Rectal smooth muscle tissue (tissue), 1 donor: ENCODE data around the gene PDE4D.

Experiments
- H3K27ac ChIP-seq: one replicate; pipeline ENCODE4 v1.7.0; 2013; ENCODE audit warnings: low read depth, low read length, inconsistent platforms
- H3K27me3 ChIP-seq: one replicate; pipeline ENCODE4 v1.7.0; 2013; ENCODE audit warnings: low read length; ENCODE audit not compliant: control insufficient read depth, insufficient read depth
- H3K36me3 ChIP-seq: one replicate; pipeline ENCODE4 v1.7.0; 2013; ENCODE audit warnings: low read length; ENCODE audit not compliant: control insufficient read depth, insufficient read depth
- H3K4me1 ChIP-seq: one replicate; pipeline ENCODE4 v1.7.0; 2013; ENCODE audit warnings: low read length; ENCODE audit not compliant: control insufficient read depth, insufficient read depth
- H3K4me3 ChIP-seq: one replicate; pipeline ENCODE4 v1.7.0; 2013; ENCODE audit warnings: low read length
- H3K9ac ChIP-seq: one replicate; pipeline ENCODE4 v1.7.0; 2013; ENCODE audit warnings: low read length

Gene PDE4D

DNA sequence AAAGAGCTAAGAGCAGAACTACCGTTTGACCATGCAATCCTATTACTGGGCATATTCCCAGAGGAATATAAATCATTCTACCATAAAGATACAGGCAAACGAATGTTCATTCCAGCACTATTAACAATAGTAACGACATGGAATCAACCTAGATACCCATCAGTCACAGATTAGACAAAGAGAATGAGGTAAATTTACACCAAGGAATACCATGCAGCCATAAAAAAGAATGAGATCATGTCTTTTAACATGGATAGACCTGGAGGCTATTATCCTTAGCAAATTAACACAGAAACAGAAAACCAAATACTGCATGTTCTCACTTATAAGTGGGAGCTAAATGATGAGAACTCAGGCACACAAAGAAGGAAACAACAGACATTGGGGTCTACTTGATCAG, 641.9 kb downstream of the PDE4D start:
- peaks cover 2% of the 10 kb centered on the region for H3K36me3 ChIP-seq
- no peak overlapping the region for H3K27ac ChIP-seq
- H3K4me1 ChIP-seq, result peaks cover 18% of the 10 kb centered on the region
- no peak overlapping the region for H3K9ac ChIP-seq
- H3K4me3 ChIP-seq, result no peak overlapping the region
- H3K27me3 ChIP-seq, result no peaks in the 10 kb centered on the region

DNA sequence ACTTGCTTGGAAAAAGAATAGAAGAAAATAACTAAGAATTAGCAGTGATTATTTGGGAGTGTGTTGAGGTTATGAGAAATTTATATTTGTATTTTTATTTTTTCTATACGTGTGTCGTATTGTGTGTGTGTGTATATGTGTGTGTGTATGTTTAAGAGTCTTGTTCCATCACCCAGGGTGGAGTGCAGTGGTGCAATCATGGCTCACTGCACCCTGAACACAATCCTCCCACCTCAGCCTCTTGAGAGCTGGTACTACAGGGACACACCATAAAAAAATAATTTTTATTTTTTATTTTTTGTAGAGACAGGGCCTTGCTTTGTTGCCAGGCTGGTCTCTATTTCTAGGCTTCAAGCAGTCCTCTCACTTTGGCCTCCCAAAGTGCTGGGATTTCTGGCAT, 643.8 kb downstream of the PDE4D start:
- Histone ChIP-seq H3K4me1 (peaks cover 23% of the 10 kb centered on the region), H3K36me3 (peaks cover 2% of the 10 kb centered on the region), H3K4me3 (no peak overlapping the region), H3K27me3 (no peaks in the 10 kb centered on the region), H3K9ac (no peak overlapping the region), H3K27ac (no peak overlapping the region)

DNA sequence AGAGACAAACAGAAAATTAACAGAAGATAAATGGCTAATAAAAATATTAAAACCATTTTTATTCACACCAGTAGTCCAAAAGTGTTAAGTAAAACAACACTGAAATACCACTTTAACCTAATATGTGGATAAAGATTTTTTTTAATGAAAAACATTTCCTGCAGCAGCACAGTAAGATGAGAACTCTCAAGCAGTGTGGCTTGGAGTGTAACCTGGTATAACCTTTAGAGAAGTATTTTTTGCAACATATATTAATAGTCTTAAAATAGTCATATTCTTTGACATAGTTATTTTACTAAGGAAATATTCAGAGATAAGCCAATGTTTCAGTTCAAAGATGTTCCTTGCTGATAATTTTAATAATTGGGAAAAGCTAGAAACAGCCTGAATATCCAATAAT, 644.4 kb downstream of the PDE4D start:
- peaks cover 2% of the 10 kb centered on the region for H3K36me3 ChIP-seq
- peaks cover 23% of the 10 kb centered on the region for H3K4me1 ChIP-seq
- H3K27ac ChIP-seq, result no peak overlapping the region
- no peak overlapping the region for H3K9ac ChIP-seq
- no peak overlapping the region for H3K4me3 ChIP-seq
- H3K27me3 ChIP-seq, result no peaks in the 10 kb centered on the region

DNA sequence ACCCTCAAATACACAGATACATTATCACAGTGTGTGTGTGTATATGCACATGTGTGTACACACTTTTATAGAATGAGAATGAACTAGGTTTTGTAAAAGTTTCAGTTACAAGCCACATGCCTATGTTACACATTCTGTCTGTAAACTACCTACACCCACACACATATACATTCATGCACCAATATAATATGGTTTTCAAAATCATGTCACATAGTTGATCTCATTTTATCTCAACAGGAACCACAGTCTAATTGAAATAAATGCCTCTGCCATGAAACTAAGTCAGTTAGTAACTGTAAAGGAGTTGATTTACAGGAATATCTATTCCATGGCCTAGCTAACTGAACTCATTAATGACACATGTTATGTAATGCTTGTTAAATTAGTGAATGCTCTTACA, 646.6 kb downstream of the PDE4D start:
- no peak overlapping the region for H3K4me3 ChIP-seq
- H3K27me3 ChIP-seq, result no peaks in the 10 kb centered on the region
- H3K9ac ChIP-seq, result no peak overlapping the region
- peaks cover 18% of the 10 kb centered on the region for H3K4me1 ChIP-seq
- H3K36me3 ChIP-seq, result peaks cover 2% of the 10 kb centered on the region
- H3K27ac ChIP-seq, result peak overlapping the region; percentile 68

DNA sequence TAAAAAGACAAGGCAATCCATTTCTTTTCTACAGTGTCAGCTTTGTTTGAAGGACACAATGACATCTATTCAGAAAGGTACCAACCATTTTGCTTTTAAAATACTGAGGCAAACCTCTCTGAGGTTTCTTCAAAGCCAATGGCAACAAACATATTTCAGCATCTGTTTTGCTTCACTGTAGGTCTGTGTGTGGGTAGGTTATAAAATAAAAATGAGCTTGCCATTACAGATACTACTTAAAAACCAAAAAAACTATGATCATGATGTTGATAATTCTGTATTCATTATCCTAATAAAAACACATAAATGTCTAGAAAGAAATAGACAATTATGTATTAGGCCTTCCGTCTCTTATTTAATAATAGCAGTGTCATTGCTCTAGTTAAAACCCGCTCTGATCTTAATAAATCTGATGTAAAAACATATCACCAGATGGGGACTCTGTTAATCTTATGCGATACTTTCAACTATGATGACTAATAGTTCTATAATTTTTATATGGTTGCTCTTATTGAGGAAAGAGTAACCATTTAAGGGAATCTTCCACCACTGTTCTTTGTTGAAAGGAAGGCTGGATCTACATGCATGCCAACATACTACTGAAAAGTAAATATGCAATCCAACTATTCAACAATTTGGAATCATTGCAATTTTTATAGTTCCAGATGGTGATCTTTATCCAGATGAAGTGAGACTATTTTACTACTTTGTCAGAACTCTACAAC, 647.2 kb downstream of the PDE4D start:
- Histone ChIP-seq H3K27me3 (no peaks in the 10 kb centered on the region), H3K4me1 (peaks cover 21% of the 10 kb centered on the region), H3K27ac (peak overlapping the region; percentile 77), H3K9ac (no peak overlapping the region), H3K36me3 (peaks cover 2% of the 10 kb centered on the region), H3K4me3 (no peak overlapping the region)

DNA sequence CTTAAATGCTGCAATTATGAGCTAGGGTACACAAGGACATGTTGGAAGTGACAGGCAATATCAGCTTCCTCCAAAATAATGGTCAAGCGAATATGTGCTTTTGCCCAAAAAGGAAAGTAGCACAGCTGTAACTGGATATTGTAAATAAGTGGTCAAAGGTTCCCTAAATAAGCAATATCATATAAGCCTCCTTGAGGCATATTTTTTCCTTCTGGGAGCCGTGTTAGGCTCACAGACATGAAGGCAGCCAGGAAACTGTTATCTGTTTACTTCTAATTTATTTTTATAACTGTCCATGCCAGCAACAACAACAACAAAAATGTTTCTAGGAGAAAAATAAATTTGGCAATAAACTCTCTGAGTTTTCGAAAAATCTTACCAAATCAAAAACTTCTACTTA, 648.3 kb downstream of the PDE4D start:
- H3K4me3 ChIP-seq, result no peak overlapping the region
- no peaks in the 10 kb centered on the region for H3K27me3 ChIP-seq
- peak overlapping the region; percentile 75 for H3K27ac ChIP-seq
- H3K9ac ChIP-seq, result no peak overlapping the region
- H3K36me3 ChIP-seq, result peaks cover 2% of the 10 kb centered on the region
- peaks cover 21% of the 10 kb centered on the region for H3K4me1 ChIP-seq

DNA sequence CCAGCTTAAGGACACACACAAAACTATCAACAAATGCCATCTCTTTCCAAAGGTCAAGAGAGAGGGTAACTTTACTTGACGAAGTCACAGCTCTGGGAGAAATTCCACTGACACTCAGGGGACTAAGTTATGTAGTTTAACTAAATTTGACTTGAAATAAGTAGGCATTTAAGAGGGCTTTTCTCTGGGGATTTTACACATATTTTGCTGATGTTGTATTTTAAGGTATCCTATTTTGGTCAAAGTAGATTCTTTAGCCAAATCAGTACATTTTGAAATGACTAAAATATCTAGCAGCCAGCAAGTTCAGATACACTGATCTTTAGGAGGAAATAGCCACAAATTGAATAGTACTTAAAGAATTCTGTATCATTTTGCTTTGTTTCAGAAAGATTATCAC, 652.0 kb downstream of the PDE4D start:
- H3K27me3 ChIP-seq, result no peaks in the 10 kb centered on the region
- H3K36me3 ChIP-seq, result no peaks in the 10 kb centered on the region
- peaks cover 16% of the 10 kb centered on the region for H3K4me1 ChIP-seq
- H3K27ac ChIP-seq, result peak overlapping the region; percentile 4
- H3K9ac ChIP-seq, result no peak overlapping the region
- H3K4me3 ChIP-seq, result no peak overlapping the region

DNA sequence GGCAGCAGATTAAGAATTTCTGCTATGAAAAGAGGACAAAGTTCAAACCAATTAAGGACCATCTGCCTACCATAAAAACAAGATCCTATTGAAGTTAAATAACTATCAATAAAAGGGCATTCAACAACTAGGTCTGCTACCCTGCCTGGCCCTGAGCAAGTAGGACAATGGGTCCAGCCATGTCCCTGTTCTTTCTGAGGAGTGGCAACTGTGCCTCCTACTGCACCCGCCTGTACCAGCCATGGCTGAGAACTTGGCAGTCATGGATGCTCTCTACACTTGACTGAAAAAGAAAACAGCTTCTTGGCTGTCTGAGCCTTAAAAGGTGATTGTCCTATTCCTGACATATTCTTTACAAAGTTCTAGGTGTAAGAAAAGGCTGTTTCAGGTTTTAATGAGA, 652.4 kb downstream of the PDE4D start:
- Histone ChIP-seq H3K36me3 (no peaks in the 10 kb centered on the region), H3K4me1 (peaks cover 13% of the 10 kb centered on the region), H3K27me3 (no peaks in the 10 kb centered on the region), H3K9ac (no peak overlapping the region), H3K27ac (no peak overlapping the region), H3K4me3 (no peak overlapping the region)

DNA sequence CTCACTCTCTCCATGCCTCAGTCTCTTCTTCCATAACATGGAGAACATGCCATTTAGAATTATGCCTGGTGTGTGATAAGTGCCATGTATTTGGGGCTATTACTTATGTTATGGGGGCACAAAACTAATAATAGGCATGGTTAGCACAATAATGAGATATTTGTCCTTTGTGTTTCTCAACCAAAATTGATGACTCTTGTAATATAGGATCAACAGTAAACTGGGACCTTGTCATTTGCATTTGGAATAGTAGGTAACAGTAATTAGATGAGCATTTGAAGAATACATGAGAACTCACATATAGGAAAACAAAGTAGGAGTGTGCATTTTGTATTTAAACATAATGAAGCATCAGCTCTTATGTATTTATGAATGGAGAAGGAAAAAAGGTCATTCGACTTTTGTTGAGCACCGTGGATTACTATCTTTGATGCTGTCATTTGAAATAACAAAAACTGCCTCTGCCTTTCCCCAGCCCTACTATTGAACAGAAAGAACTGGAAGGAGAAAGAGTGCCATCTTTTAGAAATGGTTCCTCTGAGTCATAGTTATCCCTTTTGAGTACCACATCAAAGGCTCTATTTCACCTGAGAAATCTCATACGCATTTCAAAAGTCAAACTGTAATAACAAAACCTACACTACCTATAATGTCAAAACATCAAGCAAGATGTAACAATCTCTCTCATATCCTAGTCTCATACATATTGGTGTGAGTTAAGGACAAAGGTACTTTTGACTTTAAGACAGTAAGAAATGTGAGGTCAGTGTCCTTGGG, 655.2 kb downstream of the PDE4D start:
- Histone ChIP-seq H3K27ac (no peak overlapping the region), H3K36me3 (no peaks in the 10 kb centered on the region), H3K4me3 (no peak overlapping the region), H3K4me1 (peaks cover 3% of the 10 kb centered on the region), H3K9ac (no peak overlapping the region), H3K27me3 (no peaks in the 10 kb centered on the region)

DNA sequence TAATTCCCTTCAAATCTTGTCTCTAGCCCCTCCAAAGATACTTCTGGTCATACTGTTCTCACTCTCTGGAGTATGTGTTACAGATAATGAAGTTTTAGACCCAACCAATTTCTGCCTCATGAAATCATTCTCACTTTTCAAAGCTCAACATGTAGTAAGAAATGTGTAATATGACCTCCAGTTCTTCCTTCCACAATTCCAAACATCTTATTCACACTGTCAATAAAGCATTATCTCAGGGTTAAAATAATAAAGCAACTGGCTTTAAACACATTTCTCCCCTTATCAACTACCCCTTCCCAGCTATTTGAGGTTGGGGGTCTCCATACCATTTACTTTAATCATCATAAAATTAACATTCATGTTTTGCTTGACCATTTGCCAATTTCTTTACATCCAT, 656.5 kb downstream of the PDE4D start:
- Histone ChIP-seq H3K4me1 (peaks cover 3% of the 10 kb centered on the region), H3K9ac (no peak overlapping the region), H3K4me3 (no peak overlapping the region)

DNA sequence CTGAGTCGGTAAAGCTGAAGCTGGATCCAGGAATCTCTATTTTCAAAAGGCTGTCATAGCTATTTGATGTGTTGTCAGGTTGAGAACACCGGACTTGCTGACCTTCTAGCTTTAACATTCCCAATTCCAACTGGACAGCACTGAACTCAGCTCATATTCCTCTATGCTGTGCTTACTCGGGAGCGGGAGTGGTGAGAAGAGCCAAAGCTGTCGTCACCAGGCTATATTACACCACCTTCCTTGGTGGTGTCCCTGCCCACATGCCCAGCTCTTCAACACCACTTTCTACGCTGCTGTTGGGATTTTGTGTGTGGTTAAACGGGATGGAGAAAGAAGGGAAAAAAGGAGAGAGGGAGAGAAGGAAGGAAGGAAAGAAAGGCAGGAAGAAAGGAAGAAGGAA, 657.1 kb downstream of the PDE4D start:
- Histone ChIP-seq H3K27me3 (no peaks in the 10 kb centered on the region), H3K4me3 (no peak overlapping the region), H3K9ac (no peak overlapping the region), H3K27ac (no peak overlapping the region), H3K4me1 (peaks cover under 1% of the 10 kb centered on the region), H3K36me3 (no peaks in the 10 kb centered on the region)

More for the DNA sequence above, 656.5 kb downstream of the PDE4D start:
- Histone ChIP-seq H3K36me3 (no peaks in the 10 kb centered on the region), H3K27me3 (no peaks in the 10 kb centered on the region), H3K27ac (no peak overlapping the region)

DNA sequence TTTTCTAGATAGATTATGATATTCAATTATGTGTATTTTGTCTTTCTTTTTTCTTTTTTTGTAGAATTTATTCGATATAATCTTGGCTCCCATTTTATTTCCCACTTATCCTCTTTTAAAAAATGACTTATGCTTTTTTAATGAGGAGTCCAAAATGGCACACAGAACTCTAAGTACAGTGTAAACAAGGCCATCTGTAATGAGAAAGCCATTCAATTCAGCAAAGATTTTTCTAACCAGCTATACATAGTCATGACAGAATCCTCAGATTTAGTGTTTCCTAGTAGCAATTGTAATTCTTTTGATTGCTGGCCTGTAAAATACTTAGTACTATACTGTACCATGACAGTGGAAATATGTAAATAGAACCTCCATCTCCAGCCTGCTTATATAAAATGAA, 659.3 kb downstream of the PDE4D start:
- H3K36me3 ChIP-seq, result no peaks in the 10 kb centered on the region
- H3K9ac ChIP-seq, result no peak overlapping the region
- H3K4me1 ChIP-seq, result no peaks in the 10 kb centered on the region
- no peaks in the 10 kb centered on the region for H3K27me3 ChIP-seq
- H3K4me3 ChIP-seq, result no peak overlapping the region
- no peak overlapping the region for H3K27ac ChIP-seq
